Caco-2 (cell line): ENCODE measurements around the gene GLI1. TPM values are rescaled to one million over a fixed set of nuclear protein-coding genes. Genes with fewer than 3 reads are reported as not detected.

Source experiments
- BruUV-seq: library from RNA; stranded (reverse); fragments of 400-500 nt; replicated peaks from 2 replicates; lab custom pipeline; 2021; lab: Mats Ljungman, UMichigan
- CTCF ChIA-PET: fragments of 300-600 bp; sonication (Branson Sonifier 250); formaldehyde crosslinking; loops from one replicate; lab custom pipeline; 2022; ENCODE audit warnings: antibody characterized with exemption; lab: Charles Lee
- POLR2A ChIA-PET: fragments of 300-600 bp; sonication (Branson Sonifier 250); formaldehyde crosslinking; loops from one replicate; lab custom pipeline; 2022; ENCODE audit warnings: antibody characterized with exemption; lab: Charles Lee
- DNase-seq, 2 experiments: peaks; one replicate each; pipeline versions ENCODE4 v3.0.0 to v3.0.0-alpha.2; 2020 to 2022
- H3K27me3 ChIP-seq: replicated peaks from 2 replicates; pipeline ENCODE4 v1.6.0; 2011; ENCODE audit warnings: low read length; ENCODE audit not compliant: control insufficient read depth, insufficient read depth
- H3K36me3 ChIP-seq: 2 replicates; pipeline ENCODE4 v1.5.1; 2011; ENCODE audit warnings: low read length; ENCODE audit not compliant: control insufficient read depth, insufficient read depth
- H3K4me1 ChIP-seq: fragments of 250-450 bp; sonication (Bioruptor Pico); 2 replicates; pipeline ENCODE4 v1.5.1; 2020; ENCODE audit warnings: mild to moderate bottlenecking
- H3K4me3 ChIP-seq: 2 replicates; pipeline ENCODE4 v1.5.1; 2011; ENCODE audit warnings: low read depth, mild to moderate bottlenecking, control low read depth, low read length
- H3K9me3 ChIP-seq: fragments of 250-450 bp; sonication (Bioruptor Pico); 2 replicates; pipeline ENCODE4 v1.5.1; 2020; ENCODE audit warnings: mild to moderate bottlenecking, moderate library complexity
- H3K27ac Mint-ChIP-seq: one replicate; pipeline ENCODE4 v1.8.0; 2022; ENCODE audit warnings: mixed read lengths; ENCODE audit not compliant: unreplicated experiment
- H3K27me3 Mint-ChIP-seq: one replicate; pipeline ENCODE4 v1.8.0; 2022; ENCODE audit warnings: mixed read lengths; ENCODE audit not compliant: insufficient read depth, unreplicated experiment
- H3K36me3 Mint-ChIP-seq: one replicate; pipeline ENCODE4 v1.8.0; 2022; ENCODE audit warnings: mild to moderate bottlenecking, mixed read lengths; ENCODE audit not compliant: insufficient read depth, unreplicated experiment
- H3K4me1 Mint-ChIP-seq: one replicate; pipeline ENCODE4 v1.8.0; 2022; ENCODE audit warnings: low read depth, mixed read lengths; ENCODE audit not compliant: unreplicated experiment
- H3K4me3 Mint-ChIP-seq: one replicate; pipeline ENCODE4 v1.8.0; 2022; ENCODE audit warnings: mild to moderate bottlenecking, moderate library complexity, mixed read lengths; ENCODE audit not compliant: unreplicated experiment
- H3K9me3 Mint-ChIP-seq: one replicate; pipeline ENCODE4 v1.8.0; 2022; ENCODE audit warnings: mixed read lengths; ENCODE audit not compliant: unreplicated experiment
- intact Hi-C: fragments of 100-400 bp; cut with micrococcal nuclease; formaldehyde crosslinking; loops from one replicate; pipeline ENCODE4 v1.10.0; 2022; ENCODE audit not compliant: unreplicated experiment
- total RNA-seq: library from RNA; stranded (reverse); gene quantifications from 2 replicates; pipeline ENCODE4 v1.2.3, GENCODE V29; 2022
- TF ChIP-seq, protein P1 (sequence below), 2 experiments: fragments of 200-600 bp in 1 of 2; IDR thresholded peaks; 1 replicate in 1 of 2; 2 replicates in 1 of 2; pipeline versions ENCODE4 v1.5.1 to v1.8.0; 2011 to 2022; ENCODE audit warnings: antibody characterized with exemption in 1 of 2, control low read depth in 1 of 2, inconsistent platforms in 1 of 2, low read depth in 1 of 2, low read length in 1 of 2, mild to moderate bottlenecking in 1 of 2, moderate library complexity in 1 of 2; ENCODE audit not compliant: insufficient read depth in 1 of 2, severe bottlenecking in 1 of 2, unreplicated experiment in 1 of 2

Gene GLI1
- total RNA-seq, 1 experiment from 2014 or later: 0.48 TPM

DNA sequence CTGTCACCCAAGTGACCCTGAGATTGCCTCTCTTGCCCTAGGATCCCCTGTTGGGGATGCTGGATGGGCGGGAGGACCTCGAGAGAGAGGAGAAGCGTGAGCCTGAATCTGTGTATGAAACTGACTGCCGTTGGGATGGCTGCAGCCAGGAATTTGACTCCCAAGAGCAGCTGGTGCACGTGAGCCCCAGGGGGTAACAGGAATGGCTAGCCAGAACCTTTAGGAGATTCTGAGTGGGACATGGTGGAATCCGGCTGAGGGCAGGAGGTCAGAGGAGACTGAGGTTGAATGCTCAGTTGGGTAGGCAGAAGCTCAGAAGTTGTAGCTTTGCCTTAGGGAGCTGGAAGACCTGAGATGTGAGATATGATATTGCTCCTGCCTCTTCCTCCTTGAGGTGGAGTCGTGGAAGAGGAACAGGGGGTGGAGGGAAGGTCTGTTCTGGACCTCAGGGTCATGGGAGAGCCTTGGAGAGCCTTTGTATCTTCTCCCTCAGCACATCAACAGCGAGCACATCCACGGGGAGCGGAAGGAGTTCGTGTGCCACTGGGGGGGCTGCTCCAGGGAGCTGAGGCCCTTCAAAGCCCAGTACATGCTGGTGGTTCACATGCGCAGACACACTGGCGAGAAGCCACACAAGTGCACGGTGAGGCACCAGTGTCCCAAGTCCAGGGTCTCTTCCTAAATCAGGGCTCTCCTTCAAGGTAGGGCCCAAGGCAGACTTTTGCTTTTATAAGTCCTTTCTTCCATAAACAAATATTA, 6.3 kb downstream of the GLI1 start:
- Mint-ChIP-seq H3K27me3 (peaks cover 22% of the 10 kb centered on the region), H3K4me3 (no peak overlapping the region), H3K36me3 (no peaks in the 10 kb centered on the region), H3K9me3 (no peaks in the 10 kb centered on the region), H3K4me1 (no peaks in the 10 kb centered on the region), H3K27ac (no peak overlapping the region)
- CTCF ChIA-PET: no interaction called here
- POLR2A ChIA-PET: no interaction called here
- no peak for DNase-seq
- Histone ChIP-seq H3K36me3 (no peaks in the 10 kb centered on the region), H3K4me1 (peaks cover 4% of the 10 kb centered on the region), H3K27me3 (no peaks in the 10 kb centered on the region; the same call in 1 of the 2 replicates), H3K4me3 (no peak overlapping the region), H3K9me3 (no peaks in the 10 kb centered on the region)
- intact Hi-C loops: no loop called here
- BruUV-seq: no TSS peak
- TF ChIP-seq, protein P1, sequence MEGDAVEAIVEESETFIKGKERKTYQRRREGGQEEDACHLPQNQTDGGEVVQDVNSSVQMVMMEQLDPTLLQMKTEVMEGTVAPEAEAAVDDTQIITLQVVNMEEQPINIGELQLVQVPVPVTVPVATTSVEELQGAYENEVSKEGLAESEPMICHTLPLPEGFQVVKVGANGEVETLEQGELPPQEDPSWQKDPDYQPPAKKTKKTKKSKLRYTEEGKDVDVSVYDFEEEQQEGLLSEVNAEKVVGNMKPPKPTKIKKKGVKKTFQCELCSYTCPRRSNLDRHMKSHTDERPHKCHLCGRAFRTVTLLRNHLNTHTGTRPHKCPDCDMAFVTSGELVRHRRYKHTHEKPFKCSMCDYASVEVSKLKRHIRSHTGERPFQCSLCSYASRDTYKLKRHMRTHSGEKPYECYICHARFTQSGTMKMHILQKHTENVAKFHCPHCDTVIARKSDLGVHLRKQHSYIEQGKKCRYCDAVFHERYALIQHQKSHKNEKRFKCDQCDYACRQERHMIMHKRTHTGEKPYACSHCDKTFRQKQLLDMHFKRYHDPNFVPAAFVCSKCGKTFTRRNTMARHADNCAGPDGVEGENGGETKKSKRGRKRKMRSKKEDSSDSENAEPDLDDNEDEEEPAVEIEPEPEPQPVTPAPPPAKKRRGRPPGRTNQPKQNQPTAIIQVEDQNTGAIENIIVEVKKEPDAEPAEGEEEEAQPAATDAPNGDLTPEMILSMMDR (IDR thresholded peaks at IDR 0.05; ENCODE audit: insufficient read depth in 1 of 2, low read depth in 1 of 2, low read length in 1 of 2, severe bottlenecking in 1 of 2, unreplicated experiment in 1 of 2): no peak

DNA sequence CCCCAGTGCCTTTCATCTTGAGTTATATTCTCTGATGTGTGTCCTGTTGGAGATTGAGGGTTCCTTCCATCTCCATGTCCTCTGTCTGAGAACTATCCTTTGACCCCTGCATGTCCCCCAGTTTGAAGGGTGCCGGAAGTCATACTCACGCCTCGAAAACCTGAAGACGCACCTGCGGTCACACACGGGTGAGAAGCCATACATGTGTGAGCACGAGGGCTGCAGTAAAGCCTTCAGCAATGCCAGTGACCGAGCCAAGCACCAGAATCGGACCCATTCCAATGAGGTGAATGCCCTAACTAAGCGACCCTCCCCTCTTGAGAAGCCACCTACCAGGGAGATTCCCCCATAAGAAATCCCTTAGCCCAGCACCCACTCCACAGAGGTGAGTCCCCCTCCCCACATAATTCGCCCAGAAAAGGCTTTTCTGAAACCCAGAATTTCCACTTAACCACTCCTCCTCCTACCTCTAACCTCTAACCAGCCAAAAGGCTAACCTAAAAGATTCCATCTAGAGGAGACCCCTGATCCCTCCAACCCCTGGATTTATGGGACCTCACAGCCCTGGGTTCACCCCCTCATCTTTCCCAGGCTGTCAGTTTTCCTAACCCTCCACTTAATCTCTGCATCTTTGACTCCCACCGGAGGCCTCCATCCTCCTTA, 7.8 kb downstream of the GLI1 start:
- Mint-ChIP-seq H3K9me3 (no peaks in the 10 kb centered on the region), H3K4me3 (no peak overlapping the region), H3K27ac (no peak overlapping the region), H3K4me1 (no peaks in the 10 kb centered on the region), H3K27me3 (peaks cover 22% of the 10 kb centered on the region), H3K36me3 (no peaks in the 10 kb centered on the region)
- H3K36me3 ChIP-seq: no peaks in the 10 kb centered on the region
- H3K9me3 ChIP-seq: no peaks in the 10 kb centered on the region
- intact Hi-C loops: no loop called here
- DNase-seq: no peak
- ChIA-PET CTCF (interaction anchor here (0.6 kb wide), 1 partner anchor 9 kb away, joined by 3 read pairs; no protein-coding TSS in a partner anchor), POLR2A (no interaction called here)
- TF ChIP-seq, protein P1 (IDR thresholded peaks at IDR 0.05; ENCODE audit: insufficient read depth in 1 of 2, low read depth in 1 of 2, low read length in 1 of 2, severe bottlenecking in 1 of 2, unreplicated experiment in 1 of 2): no peak
- H3K4me1 ChIP-seq: no peaks in the 10 kb centered on the region
- no peak overlapping the region for H3K4me3 ChIP-seq
- no TSS peak for BruUV-seq
- H3K27me3 ChIP-seq: no peaks in the 10 kb centered on the region; the same call in 1 of the 2 replicates

DNA sequence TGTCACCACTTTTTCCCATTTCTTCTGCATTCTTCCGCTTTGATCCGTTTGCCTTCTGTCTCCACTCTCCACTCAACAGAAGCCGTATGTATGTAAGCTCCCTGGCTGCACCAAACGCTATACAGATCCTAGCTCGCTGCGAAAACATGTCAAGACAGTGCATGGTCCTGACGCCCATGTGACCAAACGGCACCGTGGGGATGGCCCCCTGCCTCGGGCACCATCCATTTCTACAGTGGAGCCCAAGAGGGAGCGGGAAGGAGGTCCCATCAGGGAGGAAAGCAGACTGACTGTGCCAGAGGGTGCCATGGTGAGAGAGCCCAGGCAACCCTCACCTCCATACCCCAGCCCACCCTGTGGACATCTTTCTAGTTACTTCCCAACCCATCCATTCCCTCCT, 8.3 kb downstream of the GLI1 start:
- no peaks in the 10 kb centered on the region for H3K9me3 Mint-ChIP-seq
- Histone ChIP-seq H3K27me3 (no peaks in the 10 kb centered on the region; the same call in 1 of the 2 replicates), H3K9me3 (no peaks in the 10 kb centered on the region), H3K4me1 (no peaks in the 10 kb centered on the region), H3K36me3 (no peaks in the 10 kb centered on the region), H3K4me3 (no peak overlapping the region)
- no peaks in the 10 kb centered on the region for H3K4me1 Mint-ChIP-seq
- DNase-seq: no peak
- H3K27ac Mint-ChIP-seq: no peak overlapping the region
- intact Hi-C loops: no loop called here
- ChIA-PET POLR2A (no interaction called here), CTCF (interaction anchor here (0.6 kb wide), 1 partner anchor 10 kb away, joined by 3 read pairs; no protein-coding TSS in a partner anchor)
- no peak overlapping the region for H3K4me3 Mint-ChIP-seq
- BruUV-seq: no TSS peak
- TF ChIP-seq, protein P1 (IDR thresholded peaks at IDR 0.05; ENCODE audit: insufficient read depth in 1 of 2, low read depth in 1 of 2, low read length in 1 of 2, severe bottlenecking in 1 of 2, unreplicated experiment in 1 of 2): no peak
- peaks cover 22% of the 10 kb centered on the region for H3K27me3 Mint-ChIP-seq
- no peaks in the 10 kb centered on the region for H3K36me3 Mint-ChIP-seq
